AG08396 (cell line): ENCODE results near the gene SLC38A10.

ENCODE experiments used
- DNase-seq: peaks from one replicate; pipeline ENCODE4 v3.0.0; 2012; ENCODE audit warnings: low spot score, mixed read lengths

SLC38A10 gene

DNA sequence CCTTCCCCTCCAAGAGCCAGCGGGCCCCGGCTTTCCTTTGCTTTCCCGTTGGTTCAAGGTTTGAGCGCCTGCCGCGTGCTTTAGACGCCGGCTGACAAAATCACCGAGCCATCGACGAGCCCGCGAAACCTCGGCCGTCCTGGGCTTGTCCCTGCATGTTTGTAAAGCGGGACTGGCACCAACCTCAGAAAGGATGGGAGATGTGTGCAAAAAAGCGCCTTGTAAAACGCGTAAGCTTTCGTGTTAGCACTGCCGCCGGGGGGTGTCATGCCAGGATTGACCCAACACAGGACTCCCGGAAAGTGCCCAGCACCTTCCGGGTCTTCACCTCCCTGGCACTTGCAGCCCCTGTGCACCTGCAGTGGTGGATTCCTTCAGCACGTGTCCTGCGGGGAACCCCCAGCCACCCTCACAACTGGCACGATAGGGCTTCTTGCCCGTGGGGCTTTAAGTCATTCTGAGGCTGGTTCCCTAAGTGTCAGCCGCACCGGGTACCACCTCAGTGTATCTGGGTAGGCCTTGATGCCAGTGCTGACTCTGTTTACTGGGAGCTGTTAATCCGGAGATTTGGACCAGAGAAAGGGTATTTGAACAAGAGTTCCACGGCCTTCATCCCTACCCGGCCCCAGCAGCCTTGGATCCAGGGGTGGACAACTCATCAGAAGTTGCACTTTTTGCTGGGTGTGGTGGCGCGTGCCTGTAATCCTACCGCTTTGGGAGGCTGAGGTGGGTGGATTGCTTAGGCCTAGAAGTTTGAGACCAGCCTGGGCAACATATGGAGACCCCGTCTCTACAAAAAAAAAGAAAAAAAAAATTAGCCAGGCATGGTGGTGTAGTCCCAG lies 55.2 kb downstream of the SLC38A10 start:
- DNase-seq = peak; percentile 56

- peak; percentile 100 for DNase-seq
These were observed 56.0 kb downstream of the SLC38A10 start, which contains the start of the genes NDUFAF8 and TEPSIN for GRCh38 chr17:81238815-81239713. NDUFAF8 (plus strand) TSS chr17:81239318; CDS start chr17:81239364, 46 bp downstream. TEPSIN (minus strand) TSS chr17:81239055; CDS start chr17:81239033, 22 bp downstream.

- no peak for DNase-seq
These were observed 56.7 kb downstream of the SLC38A10 start for GRCh38 chr17:81238490-81238814.

- DNase-seq = no peak
These were observed 57.3 kb downstream of the SLC38A10 start for GRCh38 chr17:81237591-81238489.

- DNase-seq = no peak
These were observed 58.3 kb downstream of the SLC38A10 start for GRCh38 chr17:81236784-81237183.

DNA sequence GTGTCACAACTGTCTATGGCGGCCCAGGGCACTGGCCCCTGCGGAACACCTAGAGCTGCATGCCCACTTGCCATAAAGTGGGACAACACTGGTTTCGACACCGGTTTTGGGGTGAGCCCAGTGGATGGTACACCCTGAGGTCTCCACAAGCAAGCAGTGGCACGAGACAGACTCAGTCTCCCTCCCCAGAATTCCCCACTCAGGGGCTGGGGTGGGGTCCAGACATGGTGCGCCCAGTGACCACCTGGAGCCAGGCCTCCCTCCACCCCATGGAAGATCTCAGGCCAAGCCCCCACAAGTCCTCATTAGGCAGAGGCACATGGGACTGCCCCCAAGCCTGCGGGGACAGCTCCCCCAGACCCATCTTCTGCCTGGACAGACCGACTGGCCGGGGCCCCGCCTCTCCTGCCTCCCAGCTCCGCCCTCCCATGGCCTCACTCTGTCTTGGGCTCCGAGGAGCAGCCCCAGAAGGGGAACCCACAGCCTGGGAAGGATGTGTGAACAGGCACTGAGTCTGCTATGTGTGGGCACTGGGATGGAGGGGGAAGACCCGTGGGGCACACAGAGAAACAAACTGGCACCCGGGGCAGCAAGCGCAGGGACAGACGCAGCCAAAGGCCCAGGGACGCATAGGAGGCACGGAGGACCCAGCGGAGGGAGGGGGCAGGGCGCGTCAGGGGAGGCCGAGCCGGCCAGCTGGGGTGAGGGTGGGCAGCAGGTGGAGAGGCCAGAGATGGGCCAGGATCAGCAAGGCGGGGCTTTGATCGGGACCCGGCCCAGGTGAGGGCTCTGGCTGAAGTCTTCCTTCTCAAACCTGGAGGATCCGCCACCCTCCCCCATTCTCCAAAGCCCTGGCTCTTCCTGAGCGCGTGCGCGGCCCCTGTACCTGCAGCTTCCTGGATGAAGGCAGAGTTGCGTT lies 59.0 kb downstream of the SLC38A10 start:
- DNase-seq = no peak

DNA sequence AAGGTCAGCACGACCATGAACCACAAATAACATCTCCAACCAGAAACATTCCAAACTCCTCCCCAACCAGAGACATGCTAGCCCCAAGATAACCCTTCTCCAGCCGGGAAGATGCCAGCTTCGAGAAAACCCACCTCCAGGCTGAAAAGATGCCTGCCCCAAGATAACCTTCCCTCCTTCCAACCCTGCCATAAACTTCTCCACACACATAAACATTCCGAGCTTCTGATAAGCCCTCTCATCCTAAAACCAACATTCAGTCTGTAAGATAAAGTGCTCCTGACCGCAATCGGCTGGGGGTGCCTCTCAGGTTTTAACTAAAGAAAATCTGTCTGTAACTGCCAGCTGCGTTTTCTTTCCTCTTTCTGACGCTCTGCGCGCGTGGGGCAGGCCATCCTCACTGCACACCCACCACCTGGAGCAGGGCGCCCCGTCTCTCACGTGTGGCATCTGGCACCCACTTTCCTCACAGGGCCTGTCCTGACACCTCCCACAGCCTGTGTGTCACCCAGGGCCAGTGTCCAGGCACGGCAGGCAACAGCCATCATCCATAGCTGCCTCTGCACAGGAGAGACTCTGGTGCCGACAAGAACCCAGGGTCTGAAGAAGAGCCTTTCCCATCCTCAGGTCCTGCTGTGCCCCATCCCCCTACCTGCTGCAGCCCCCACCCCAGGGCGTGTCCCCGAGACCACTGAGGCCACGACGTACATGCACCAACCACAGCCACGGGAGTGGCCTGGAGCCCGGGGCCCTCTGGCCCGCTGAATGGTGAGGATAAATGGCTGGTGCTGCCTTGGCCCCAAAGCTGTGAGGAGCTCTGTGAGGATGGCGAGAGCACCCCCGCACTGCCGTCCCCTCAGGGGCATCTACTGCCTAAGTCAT lies 59.9 kb downstream of the SLC38A10 start:
- no peak for DNase-seq

- DNase-seq = no peak
These were observed 60.6 kb downstream of the SLC38A10 start for GRCh38 chr17:81234506-81234855.

DNA sequence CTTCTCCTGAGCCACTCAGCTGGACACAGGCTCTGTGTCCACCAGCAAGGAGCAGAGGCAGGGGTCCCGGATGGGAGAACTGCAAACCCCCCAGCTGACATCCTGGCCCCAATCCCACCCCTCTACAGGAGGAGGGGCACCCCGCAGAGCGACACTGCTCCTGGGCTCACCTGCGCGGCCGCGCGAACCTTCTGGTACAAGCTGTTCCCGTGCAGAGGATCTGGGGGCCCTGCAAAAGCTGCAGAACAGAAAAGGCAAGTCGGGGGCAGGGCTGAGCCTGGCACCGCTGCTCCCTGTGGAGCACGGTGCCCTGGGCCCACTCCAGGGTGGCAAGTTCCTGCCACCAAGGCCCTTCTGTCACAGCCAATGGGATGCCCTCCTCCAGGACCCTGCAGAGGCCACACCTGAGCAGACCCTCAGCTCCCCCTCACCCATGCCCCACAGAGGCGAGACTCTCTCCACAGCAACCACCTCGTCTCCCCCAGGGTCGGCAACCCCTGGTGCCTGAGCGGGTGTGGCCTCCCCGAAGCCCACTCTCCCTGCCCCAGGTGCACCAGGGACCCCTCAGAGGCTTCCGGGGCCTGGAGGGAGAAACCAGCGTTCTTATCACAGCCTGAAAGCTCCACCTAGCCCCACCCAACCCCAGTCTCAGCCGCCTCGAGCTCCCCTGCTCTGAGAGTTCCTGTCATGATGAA lies 61.1 kb downstream of the SLC38A10 start:
- no peak for DNase-seq

DNA sequence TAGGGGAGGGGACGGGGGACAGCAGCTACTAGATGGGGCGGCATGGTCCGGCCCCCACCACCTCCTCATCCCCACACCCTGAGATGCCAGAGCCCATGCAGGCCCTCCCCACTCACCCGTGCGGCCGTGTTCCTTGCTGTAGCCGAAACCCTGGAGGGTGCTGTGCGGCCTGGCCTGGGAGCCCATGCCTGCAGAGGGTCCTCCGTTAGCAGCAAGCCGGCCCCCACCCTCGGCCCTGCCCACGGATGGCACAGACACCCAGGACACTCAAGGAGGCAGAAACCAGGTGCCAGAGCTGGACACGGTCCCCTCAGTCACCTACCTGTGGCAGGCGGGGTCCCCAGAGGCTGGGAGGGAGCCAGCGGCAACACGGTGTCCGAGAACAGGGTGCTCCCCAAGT lies 61.8 kb downstream of the SLC38A10 start:
- DNase-seq = no peak

DNA sequence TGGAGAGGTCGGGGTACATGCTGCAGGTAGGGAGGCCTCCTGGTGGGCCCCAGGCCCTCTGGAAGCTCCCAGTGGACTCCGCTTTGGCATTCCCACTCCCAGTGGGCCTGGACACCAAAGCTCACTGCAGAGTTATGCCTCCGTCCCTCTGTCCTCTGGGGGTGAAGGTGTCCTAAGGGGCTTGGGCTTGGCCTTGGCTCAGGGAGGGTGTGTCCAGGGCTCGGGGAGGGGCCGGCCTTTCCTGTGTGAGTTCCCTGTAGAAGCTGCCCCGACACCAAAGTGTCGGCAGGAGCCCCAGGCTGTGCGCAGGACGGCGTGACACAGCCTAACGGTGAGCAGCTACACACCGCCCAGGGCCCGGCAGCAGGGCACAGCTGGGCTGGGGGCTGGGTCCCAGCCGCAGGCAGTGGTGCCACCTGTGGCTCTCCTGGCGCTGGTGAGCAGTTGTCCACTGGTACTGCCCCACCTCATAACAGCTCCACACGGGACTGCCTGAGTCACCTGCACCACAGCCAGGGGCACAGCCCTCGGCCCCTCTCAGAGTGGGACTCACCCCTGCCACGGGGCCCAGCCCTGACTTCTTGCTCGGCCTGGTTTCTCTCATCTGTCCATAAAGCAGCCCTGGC lies 62.4 kb downstream of the SLC38A10 start:
- DNase-seq = no peak

DNA sequence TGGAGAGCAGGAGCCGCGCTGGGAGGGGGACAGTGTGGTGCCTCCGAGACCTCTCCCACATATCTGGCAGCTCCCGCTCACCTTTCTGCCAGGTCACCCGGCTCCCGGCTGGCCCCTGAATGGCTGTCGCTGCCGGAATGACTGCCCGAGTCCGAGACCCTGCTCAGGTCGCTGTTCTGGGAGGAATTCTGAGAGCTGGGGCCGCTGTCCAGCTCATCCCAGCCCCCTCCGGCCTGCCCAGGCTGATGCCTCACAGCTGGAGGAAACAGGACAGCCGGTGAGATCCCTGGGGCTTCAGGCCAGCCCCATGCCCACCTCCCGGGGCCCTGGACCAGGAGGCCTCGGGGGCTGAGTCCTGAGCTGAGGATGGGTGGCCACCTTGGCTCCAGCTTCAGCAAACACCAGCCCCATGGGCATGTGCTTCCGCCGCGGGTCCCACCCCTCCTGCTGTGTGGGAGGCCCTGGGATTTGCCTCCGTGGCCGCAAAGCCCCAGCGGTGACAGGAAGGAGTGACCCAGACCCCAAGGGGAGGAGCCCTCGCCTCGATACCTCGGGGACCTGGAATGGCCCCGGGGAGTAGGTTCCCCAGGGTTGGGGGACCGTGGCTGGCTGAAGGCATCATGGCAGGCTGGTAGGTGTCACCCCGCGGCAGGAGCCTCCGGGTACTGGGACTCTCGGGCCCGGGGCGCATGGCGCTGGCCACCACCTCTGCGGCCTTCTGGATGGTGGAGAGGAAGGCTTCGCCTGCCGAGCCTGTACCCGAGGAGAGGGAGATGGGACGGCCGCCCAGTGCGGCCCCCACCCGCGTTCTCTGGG lies 63.1 kb downstream of the SLC38A10 start:
- no peak for DNase-seq

DNA sequence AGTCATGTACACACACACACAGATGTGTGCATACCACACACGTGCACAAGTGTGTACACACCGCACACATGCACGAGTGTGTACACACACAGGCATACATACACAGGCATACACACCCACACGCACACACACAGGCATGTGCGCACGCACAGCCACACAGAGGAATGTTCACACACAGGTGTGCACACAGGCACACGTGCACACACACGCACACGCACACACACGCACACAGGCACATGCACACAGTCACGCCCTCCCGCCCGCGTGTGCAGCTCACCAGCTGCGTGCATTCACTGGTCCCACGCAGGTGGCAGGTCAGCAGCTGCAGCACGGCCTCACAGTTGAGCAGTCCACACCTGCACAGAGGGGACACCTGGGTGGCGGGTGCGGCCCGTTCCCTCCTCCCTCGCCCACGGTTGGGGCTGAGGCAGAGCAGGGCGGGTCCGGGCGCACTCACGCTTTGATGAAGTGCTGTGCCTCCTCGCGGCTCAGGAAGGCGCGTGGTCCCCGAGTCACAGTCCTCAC lies 63.9 kb downstream of the SLC38A10 start:
- DNase-seq = no peak

- peak; percentile 60 for DNase-seq
These were observed 64.9 kb downstream of the SLC38A10 start for GRCh38 chr17:81230043-81230820.

DNA sequence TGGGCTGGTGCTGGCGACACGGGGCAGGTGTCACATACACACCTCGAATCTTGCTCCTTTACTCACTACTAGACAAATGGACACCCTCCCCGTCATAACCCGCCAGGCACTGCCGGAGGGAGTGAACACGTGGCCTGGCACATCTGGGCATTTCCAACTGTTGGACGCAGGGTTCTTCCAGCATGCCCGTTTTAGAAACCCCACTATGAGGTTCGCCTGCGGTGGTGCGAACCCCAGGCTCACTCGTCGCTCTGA lies 65.5 kb downstream of the SLC38A10 start:
- DNase-seq = no peak

DNA sequence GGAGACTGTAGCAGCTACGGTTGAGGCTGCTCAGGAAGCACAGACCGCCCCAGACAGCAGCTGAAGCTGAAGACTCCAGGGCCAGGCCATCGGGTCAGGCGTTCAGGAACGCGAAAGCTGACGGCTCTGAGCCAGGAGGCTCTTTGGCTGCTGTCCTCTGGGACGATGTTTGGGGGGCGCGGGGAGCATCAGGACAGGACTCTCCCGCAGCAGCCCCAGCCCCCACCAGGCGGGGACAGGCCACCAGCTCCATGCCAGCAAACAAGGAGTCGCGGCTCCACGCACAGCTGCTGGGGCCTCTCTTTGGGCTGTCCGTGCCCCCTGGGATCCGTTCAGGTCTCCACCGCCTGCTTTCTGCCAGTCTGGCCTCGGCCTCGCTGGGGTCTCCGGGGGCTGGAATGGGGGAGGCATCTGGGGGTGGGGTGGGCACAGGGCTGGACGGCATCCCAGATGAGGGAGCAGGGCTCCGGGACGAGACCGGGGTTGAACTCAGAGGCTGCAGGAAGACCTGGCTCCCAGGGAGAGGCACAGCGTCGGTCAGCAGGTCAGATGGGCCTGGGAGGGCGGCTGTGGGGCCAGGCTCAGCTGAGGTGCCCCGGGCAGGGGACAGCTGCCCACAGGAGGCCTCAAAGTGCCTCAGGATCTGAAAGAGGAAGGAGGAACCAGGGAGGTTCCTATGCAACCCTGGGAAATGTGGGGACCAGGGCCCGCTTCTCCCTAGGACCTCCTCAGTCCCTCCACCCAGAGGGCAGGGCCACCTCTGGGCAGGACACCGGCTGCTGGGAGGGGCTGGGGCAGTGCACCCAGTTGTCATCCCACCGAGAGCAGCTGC lies 66.1 kb downstream of the SLC38A10 start:
- DNase-seq = no peak
